HG03565 (cell line): ENCODE measurements around the gene LAMB1.

Experiments
- ATAC-seq: cut with Tn5 transposase; IDR thresholded peaks from one replicate; pipeline ENCODE4 v1.9.1; 2021; ENCODE audit warnings: mild to moderate bottlenecking, moderate library complexity; ENCODE audit not compliant: unreplicated experiment

Gene LAMB1

DNA sequence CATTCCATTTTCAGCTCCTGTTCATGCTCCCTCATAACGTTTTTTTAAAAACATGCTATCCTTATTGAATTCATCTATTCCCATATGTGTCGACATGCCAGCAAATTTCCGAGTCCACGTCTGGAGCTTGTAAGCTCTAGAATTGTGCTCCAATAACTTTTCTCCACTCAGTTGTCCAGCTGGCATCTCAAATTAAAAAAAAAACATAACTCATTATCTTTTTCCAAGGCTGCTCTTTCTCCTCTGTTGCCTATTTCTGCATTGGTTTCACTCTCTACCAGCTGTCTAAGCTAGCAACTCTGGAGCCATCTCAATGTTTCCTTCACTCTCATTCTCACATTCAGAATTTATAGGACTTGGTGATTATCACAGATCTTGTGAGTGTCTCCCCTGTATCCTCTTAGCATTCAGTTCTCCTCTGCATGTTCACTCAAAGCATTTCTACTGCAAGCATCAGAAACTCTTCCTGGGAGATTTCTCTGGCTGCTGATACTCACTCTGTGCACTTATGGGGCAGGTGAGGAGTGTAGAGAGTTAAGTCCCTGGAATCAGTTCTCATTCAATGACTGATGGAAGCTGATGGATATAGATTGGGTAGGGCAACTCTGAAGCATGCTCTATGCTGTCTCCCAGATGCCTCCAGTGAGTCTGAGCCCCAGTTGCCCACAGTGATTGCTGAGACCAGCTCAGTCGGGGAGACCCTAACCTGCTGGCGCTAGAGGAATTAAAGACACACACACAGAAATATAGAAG lies 118.7 kb downstream of the LAMB1 start:
- ATAC-seq, result no peak

DNA sequence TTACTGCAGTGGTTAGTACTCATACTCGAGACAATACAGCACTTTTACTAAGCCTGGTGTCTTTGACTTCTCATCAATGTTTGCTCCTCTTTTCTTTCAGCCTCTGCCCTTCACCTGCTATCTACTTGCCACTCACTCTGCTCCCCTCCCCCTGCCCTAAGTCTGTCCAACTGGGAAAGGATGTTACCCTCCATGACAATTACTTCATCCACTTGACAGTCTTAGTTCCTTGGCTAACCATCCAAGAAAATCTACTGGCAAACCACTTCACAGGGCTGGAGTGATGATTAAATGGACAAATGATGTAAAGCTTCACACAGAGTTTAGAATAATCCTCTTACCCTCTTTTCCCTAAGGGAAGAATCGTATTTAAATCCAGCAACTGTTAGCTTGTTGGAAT lies 120.2 kb downstream of the LAMB1 start:
- no peak for ATAC-seq

DNA sequence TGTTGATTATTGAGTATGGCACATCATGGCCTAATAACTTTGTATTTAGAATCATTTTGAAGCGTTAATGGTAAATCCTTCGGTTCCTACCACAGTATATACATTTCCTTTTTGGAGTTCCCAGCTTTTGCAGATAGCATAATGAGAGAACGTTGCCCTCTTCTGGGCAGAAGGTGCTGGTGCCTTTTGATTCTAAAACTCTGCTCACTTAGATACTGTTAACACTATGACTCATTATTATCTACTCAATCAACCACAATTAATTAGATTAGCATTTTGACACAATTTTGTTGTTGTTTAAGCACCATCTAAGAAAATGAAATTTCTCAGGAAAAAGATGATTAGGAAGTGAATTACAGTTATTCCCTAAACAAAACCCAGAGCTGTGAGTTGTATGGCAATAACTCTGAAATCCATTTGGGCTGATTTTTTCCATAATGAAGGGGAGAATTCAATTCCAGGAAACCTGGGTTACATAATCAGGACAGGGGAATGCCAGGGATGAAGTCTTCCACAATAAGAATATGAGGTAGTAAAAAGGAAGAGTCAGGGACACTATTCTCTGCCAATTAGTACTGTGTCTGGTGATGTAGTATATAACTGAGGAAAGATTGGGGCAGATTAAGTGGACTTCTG lies 123.4 kb downstream of the LAMB1 start:
- peak; percentile 72 for ATAC-seq

DNA sequence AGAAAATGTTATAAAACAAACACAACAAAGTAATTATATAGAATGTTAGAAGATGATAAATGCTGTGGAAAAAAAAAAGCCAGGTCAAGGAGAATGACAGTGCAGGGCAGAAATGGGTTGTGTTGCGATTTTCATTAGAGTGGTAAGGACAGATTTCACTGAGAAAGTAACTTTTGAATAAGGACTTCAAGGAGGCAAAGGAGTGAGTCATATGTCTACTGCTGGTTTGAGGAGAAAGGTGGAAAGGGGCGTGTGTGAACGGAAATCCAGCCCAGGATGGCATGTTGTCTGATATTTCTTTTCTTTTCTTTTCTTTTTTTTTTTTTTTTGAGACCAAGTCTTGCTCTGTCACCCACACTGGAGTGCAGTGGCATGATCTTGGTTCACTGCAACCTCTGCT lies 124.3 kb downstream of the LAMB1 start:
- ATAC-seq, result no peak

DNA sequence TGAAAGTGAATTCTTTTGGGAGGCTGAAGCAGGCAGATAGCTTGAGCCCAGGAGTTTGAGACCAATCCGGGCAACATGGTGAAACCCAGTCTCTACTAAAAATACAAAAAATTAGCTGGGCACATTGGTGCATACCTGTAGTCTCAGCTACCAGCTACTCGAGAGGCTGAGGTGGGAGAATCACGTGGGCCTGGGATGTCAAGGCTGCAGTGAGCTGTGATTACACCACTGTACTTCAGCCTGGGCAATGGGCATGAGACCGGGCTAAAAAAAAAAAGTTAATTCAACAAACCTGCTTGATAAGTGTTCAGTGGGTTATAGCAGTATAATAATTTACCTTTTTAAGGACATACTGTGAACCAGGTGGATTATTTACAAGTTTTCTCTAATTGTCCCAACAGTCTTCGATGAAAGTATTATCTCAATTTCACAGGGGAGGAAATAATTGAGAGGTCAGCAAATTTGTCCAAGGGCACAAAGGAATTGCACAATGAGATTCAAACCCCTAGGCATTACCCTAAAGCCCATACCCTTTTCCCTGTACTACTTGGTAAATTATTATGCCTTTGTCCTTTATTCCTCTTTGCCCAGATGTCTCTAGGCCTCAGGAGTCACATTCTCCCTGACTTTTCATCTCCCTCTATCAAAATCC lies 125.1 kb downstream of the LAMB1 start:
- ATAC-seq, result no peak

DNA sequence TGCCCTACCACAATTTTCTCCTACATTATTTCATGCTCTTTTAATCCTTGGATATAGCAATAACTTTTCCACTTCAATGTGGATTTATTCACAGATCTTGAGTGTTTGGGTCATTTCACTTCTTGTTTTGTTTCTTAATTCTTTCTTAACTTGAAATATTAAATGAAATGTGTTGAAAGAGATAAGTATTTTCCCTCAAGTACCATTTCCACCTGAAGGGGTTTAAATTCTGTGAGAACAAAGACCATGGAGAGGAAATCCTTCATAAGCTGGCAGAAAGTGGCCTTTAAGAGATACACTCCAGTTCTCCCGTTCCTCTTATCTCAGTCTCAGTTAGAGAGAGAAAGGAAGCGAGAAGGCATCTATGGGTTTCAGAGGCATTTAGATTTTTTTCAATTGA lies 126.0 kb downstream of the LAMB1 start:
- no peak for ATAC-seq

DNA sequence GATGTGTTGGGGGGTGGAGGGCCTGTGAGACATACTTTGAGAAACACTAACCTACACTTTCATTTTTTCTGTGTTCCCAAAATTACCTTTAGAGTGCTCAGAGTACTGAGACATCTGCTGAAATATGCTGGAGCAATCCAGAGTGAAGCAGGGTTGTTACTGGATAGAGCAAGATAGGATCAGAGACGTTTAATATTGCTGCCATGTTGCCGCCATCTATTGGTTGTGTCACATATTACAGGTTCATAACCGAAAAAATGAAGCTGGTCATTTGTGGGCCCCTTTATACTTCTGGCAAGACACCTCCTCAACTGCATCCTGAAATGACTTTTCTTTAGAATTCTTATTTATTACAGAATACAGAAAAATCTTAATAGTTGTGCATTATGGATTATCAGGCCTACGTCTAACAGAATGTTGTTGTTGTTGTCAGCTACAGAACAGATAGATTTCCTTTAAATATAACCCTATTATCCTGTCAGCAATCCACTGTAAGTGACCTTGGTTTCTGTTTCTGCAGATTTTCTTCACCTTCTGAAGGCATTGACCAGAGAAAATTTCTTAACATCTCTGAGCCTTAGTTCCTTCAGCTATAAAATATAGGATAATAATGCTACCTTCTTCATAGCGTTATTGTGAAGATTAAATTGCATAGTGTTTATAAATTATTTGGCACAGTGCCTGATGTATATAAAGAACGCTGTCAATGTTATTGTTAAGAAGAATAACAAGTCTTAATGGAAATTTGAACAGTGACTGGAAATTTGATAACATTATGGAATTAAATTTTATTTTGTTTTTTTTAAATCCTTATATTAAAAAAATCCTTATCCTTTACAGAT lies 128.1 kb downstream of the LAMB1 start:
- ATAC-seq, result peak; percentile 55

DNA sequence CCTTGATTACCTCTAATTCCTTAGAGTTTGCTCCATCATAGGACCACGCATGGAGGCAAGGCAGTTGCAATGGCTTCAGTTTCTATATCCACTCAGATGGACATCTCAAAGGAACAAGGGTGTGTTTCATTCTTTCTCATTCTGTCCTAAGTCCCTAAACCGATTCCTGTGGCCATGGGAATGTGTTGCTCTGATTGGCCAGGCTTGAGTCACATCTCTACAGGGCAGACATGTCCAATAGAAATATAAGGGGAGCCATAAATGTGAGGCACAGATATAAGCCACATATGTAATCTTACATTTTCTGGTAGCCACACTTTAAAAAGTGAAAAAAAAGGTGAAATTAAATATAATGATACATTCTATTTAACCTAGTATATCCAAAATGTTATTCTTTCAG lies 128.8 kb downstream of the LAMB1 start:
- no peak for ATAC-seq
